Muscle layer of duodenum (tissue), 2 donors: Measurements from ENCODE around the gene ZNF581.
A peak's percentile ranks its signal among the peaks of the same experiment; 100 is the strongest.

Experiments used
- H3K27ac ChIP-seq: one replicate; pipeline ENCODE4 v1.7.0; 2013; ENCODE audit warnings: mild to moderate bottlenecking, low read length
- H3K27me3 ChIP-seq: one replicate; pipeline ENCODE4 v1.7.0; 2013; ENCODE audit warnings: low read depth, mild to moderate bottlenecking, control low read depth, low read length
- H3K36me3 ChIP-seq, 2 donors: one replicate each; pipeline ENCODE4 v1.7.0; 2013; ENCODE audit warnings: low read length in 2 of 2, control low read depth in 1 of 2, mild to moderate bottlenecking in 1 of 2; ENCODE audit not compliant: insufficient read depth in 2 of 2, control insufficient read depth in 1 of 2
- H3K4me1 ChIP-seq, 2 donors: one replicate each; pipeline ENCODE4 v1.7.0; 2013; ENCODE audit warnings: low read length in 2 of 2, mild to moderate bottlenecking in 2 of 2, control low read depth in 1 of 2, moderate library complexity in 1 of 2; ENCODE audit not compliant: insufficient read depth in 2 of 2, control insufficient read depth in 1 of 2
- H3K4me3 ChIP-seq, 2 donors: one replicate each; pipeline ENCODE4 v1.7.0; 2013; ENCODE audit warnings: low read length in 2 of 2, low read depth in 1 of 2, mild to moderate bottlenecking in 1 of 2
- H3K9me3 ChIP-seq, 2 donors: one replicate each; pipeline ENCODE4 v1.7.0; 2013; ENCODE audit warnings: low read length in 2 of 2, control low read depth in 1 of 2, mild to moderate bottlenecking in 1 of 2; ENCODE audit not compliant: control insufficient read depth in 1 of 2
- donor health status: healthy.

Gene ZNF581

DNA sequence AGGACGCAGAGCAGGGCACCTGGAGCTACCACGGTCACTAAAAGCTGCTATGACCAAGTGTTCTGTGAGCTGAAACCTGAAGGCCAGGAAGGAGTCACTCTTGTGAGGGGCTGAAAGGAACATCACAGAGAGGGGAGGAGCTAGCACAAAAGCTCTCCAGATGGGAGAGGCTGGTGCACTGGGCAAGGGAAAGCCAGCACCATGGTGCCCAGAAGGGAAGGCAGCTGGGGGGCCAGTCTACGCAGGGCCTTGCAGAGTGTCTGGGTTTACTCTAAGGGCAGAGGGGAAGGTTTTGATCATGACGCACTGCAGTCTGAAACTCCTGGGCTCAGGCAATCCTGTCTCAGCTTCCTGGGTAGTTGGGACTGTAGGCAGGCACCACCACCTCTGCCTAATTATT, 6.7 kb upstream of the ZNF581 start:
- H3K4me1 ChIP-seq: peaks cover 17 to 58% of the 10 kb centered on the region in 2 donors
- no peak overlapping the region for H3K27ac ChIP-seq
- no peak overlapping the region for H3K4me3 ChIP-seq
- H3K9me3 ChIP-seq: no peaks in the 10 kb centered on the region
- H3K27me3 ChIP-seq: no peaks in the 10 kb centered on the region
- no peaks in the 10 kb centered on the region for H3K36me3 ChIP-seq

DNA sequence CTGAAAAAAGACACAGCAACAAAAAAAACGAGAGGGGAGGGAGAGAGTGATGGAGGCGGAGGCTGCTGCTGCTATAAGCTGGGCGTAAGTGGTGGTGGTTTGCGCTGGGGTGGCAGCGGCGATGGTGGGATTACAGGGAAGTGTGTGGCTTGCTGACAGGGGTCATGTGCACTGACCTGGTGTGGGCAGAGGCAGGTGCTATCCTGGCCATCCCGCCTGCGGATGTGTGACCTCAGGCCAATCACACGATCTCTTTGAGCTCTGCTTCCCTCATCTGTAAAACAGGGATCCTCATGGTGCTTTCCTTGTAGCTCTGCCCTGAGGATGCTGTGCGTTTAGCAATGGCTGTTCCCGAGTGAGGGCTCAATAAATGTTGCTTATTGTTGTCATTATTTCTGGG, 5.9 kb upstream of the ZNF581 start:
- Histone ChIP-seq H3K4me3 (no peak overlapping the region), H3K27me3 (no peaks in the 10 kb centered on the region), H3K36me3 (no peaks in the 10 kb centered on the region), H3K4me1 (peaks cover 17 to 66% of the 10 kb centered on the region in 2 donors), H3K9me3 (no peaks in the 10 kb centered on the region), H3K27ac (no peak overlapping the region)

DNA sequence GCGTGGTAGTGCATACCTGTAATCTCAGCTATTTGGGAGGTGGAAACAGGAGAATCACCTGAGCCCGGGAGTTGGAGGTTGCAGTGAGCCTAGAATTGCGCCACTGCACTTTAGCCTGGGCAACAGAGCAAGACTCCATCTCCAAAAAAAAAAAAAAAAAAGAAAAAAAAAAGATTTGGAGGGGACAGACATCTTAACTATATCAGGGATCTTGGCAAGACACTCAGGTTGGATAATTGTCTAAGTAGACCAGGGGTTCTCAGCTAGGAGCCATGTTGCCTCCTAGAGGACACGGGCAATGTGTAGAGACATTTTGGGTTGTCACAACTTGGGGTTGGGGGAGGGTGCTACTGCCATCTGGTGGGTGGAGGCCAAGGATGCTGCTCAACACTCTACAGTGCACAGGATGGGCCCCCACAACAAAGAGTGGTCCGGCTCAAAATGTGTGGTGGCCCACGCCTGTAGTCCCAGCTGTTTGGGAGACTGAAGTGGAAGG, 4.5 kb upstream of the ZNF581 start:
- Histone ChIP-seq H3K9me3 (no peaks in the 10 kb centered on the region), H3K36me3 (no peaks in the 10 kb centered on the region), H3K27me3 (no peaks in the 10 kb centered on the region), H3K4me1 (peaks cover 17 to 75% of the 10 kb centered on the region in 2 donors), H3K4me3 (no peak overlapping the region), H3K27ac (no peak overlapping the region)

DNA sequence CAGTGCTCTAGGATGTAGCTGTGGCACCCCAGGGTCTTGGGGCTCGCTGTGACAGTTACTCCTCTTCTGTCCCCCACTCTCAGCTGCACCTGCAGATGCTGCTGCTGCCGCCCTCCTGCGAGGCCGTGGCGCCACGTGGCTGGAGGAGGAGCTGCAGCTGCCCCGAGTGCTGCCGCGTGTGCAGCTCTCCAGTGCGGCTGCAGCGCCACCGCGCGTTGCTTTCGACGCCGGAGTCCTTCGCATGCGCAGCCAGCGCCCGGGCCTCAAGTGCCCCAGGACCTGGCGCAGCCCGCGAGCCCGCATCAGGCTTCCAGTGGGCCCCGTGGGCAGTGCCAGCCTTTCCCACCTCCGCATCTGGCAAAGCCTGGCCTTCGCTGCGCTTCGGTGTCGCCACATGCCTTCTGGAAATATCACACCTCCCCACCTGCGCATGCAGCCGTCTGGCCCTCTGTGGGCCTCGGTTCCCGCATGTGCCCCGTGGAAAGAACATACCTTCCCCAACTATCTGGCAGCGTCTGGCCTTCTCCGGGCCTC, 3.3 kb upstream of the ZNF581 start:
- H3K9me3 ChIP-seq: no peaks in the 10 kb centered on the region
- no peaks in the 10 kb centered on the region for H3K27me3 ChIP-seq
- peak overlapping the region; percentile 63 for H3K27ac ChIP-seq
- H3K4me1 ChIP-seq: peaks cover 17 to 83% of the 10 kb centered on the region in 2 donors
- peaks cover under 1 to 7% of the 10 kb centered on the region in 2 donors for H3K36me3 ChIP-seq
- peak overlapping the region; percentile 60 to 81 for H3K4me3 ChIP-seq

DNA sequence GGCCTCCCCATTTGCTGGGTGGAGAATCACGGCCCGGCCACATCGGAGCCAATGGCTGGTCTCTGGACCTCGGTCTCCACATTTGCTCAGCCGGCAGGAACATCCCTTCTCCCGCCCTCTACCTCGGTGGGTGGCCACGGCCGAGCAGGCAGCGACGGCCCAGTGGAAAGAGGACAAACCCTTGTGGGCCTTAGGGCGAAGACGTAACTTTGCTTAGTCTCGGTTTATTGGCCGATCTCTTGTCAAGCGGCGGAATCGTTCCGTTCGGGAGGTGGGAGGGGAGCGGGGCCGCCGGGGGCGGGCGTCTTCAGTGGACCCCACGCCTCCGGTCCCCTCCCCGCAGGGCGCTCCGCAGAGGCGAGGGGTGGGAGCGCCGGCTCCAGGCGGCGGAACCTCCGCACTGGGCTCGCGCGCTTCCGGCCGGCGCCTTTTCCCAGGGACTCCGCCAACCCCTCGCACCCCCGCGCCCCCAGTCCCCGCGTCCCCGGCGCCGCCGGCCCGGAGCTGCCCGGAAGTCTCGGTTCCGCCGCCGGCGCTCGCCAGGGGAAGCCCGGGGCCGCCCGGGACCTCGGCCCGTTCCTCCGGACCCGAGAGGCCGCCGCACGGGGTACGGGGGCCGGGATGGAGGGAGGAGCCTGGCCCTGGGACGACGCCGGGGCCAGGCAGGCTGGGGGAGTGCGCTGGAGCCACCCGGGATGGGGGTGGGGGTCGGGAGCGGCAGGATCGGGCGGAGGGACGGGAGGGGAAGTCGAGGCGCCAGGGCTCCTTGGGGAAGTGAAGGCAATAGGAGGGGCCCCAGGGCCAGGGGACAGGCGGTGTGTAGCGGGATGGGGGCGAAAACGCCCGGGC, 2.6 kb upstream of the ZNF581 start, which contains the start of gene ZNF580:
ZNF580 (plus strand) TSS at position 426 of the 849 bp plus-strand sequence. CDS start 1,507 bp downstream, outside the sequence.
- peak within 1 kb of the TSS; percentile 63 for H3K27ac ChIP-seq

DNA sequence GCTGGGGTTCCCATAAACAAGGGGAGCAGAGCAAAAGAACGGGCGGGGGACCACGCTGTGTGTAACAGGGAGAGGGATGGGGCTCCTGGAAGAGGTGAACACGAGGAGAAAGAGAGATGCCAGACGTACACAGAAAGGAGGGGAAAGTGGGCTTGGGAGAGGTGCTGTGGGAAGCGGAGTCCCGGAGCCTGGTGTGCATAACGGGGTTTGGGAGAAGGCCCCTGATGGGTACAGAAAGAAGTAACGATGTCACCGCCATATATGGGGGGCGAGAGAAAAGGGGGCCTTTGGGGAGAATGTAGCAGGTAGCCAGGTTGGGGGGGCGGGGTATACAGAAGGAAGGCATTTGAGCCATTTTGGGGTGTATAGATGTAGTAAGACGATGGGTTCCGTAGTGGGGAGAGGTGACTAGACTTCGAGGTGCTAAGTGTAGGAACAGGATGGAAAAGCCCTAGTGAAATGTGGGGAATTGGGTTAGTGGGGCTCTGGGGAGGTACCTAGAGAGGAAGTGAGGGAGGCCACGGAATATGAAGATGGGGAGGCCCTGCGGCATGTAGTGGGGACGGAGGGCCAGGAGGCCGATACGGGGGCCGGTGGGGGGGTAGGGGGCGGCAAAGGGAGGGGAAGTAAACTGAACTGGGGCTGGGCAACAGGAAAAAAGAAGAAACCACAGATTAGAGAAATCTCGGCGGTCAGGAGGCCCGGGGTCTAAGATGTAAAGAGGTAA, 1.9 kb upstream of the ZNF581 start:
- H3K27me3 ChIP-seq: no peaks in the 10 kb centered on the region
- peak overlapping the region; percentile 60 for H3K27ac ChIP-seq
- H3K4me3 ChIP-seq: peak overlapping the region; percentile 81 to 87
- H3K4me1 ChIP-seq: peaks cover 7 to 70% of the 10 kb centered on the region in 2 donors
- H3K9me3 ChIP-seq: no peaks in the 10 kb centered on the region
- H3K36me3 ChIP-seq: peaks cover 4 to 14% of the 10 kb centered on the region in 2 donors

More for the DNA sequence above, 2.6 kb upstream of the ZNF581 start, which contains the start of gene ZNF580:
- Histone ChIP-seq H3K36me3 (peaks cover 4 to 14% of the 10 kb centered on the region in 2 donors), H3K9me3 (no peaks in the 10 kb centered on the region), H3K4me1 (peaks cover 11 to 77% of the 10 kb centered on the region in 2 donors), H3K4me3 (peak within 1 kb of the TSS; percentile 81 to 87), H3K27me3 (no peaks in the 10 kb centered on the region)

DNA sequence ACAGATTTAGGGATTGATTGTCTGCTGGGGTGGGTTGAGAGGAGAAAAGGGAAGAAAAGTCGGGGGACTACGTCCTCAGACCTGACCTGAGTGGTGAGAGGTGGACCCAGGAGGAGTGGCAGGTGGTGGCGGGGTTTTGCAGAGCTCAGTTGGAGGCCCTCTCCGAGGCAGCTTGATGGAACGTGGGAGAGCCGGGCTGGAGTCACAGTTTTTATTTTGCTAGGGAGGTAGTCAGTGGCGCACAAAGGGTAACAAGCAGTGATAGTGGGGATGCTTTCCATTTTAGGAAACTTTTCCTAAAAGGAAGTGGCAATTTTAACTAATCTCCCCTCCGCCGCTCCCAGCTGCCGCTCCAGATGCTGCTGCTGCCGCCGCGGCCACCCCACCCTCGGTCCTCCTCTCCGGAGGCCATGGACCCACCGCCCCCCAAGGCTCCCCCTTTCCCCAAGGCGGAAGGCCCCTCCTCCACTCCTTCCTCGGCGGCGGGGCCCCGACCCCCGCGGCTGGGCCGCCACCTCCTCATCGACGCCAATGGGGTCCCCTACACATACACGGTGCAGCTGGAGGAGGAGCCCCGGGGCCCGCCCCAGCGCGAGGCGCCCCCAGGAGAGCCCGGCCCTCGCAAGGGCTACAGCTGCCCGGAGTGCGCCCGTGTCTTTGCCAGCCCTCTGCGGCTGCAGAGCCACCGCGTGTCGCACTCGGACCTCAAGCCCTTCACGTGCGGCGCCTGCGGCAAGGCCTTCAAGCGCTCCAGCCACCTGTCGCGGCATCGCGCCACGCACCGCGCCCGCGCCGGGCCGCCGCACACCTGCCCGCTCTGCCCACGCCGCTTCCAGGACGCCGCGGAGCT, 1.1 kb upstream of the ZNF581 start:
- Histone ChIP-seq H3K27me3 (no peaks in the 10 kb centered on the region), H3K9me3 (no peaks in the 10 kb centered on the region), H3K4me3 (peak overlapping the region; percentile 81 to 87), H3K36me3 (peaks cover 4 to 14% of the 10 kb centered on the region in 2 donors), H3K4me1 (peaks cover 10 to 68% of the 10 kb centered on the region in 2 donors), H3K27ac (peak overlapping the region; percentile 31)

DNA sequence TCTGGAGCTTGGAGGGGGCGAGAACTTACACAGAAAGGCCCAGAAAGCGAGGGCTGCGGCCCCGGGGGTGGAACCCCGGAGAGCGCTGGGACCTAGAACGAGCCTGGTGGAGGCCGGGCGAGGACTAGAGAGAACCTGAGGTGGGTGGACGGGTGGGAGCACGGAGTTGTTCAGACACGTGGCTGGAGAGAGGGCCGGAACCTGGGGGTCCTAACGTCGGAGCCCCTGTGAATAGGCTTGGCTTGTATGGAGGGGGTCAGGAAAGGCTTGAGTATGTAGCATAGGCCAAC, 383 bp downstream of the ZNF581 start:
- Histone ChIP-seq H3K27ac (no peak overlapping the region), H3K4me1 (peaks cover 12 to 66% of the 10 kb centered on the region in 2 donors), H3K4me3 (peak overlapping the region; percentile 76 to 81), H3K27me3 (no peaks in the 10 kb centered on the region), H3K36me3 (peaks cover 4 to 14% of the 10 kb centered on the region in 2 donors), H3K9me3 (no peaks in the 10 kb centered on the region)

DNA sequence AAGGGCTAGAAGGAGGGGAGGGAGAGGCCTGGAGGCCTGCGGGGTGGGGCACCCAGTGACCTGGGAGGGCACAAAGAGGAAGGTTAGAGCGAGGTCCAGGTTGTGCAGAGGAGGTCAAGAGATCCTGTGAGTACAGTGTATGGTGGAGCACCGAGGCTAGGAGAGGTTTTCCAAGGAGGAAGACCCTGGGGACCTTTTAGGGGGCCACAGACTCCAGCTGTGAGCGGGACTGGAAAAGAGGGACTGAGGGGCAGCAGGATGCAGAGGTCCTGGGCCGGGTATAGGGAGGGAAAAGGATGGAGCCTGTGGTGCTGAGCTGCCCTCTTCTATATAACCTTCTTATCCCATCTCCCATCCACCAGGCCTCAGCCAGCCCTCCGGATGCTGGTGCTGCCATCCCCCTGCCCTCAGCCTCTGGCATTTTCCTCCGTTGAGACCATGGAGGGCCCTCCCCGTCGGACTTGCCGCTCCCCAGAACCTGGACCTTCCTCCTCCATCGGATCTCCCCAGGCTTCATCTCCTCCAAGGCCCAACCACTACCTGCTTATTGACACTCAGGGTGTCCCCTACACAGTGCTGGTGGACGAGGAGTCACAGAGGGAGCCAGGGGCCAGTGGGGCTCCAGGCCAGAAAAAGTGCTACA, 863 bp downstream of the ZNF581 start:
- Histone ChIP-seq H3K27me3 (no peaks in the 10 kb centered on the region), H3K36me3 (peaks cover 4 to 14% of the 10 kb centered on the region in 2 donors), H3K9me3 (no peaks in the 10 kb centered on the region), H3K27ac (no peak overlapping the region), H3K4me1 (peaks cover 12 to 66% of the 10 kb centered on the region in 2 donors), H3K4me3 (peak overlapping the region; percentile 76 to 81)

DNA sequence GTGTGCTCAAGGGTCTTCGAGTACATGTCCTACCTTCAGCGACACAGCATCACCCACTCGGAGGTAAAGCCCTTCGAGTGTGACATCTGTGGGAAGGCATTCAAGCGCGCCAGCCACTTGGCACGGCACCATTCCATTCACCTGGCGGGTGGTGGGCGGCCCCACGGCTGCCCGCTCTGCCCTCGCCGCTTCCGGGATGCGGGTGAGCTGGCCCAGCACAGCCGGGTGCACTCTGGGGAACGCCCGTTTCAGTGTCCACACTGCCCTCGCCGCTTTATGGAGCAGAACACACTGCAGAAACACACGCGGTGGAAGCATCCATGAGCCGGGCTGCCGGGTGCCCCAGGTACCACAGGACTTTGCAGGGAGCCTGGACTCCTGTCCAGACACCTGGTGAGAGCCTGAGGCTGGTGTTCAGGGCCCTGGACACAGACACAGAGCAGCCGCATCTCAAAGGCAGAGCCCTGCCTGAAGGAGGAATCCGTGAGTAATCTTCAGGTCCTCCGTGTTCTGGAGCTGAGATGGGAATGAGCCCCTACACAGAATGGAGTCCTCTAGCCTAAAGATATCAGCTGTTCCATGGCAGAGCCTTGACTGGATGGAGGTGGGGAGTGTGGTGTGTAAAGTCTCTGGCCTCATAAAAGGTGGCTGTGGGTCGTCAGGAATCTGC, 1.5 kb downstream of the ZNF581 start:
- peaks cover 10 to 66% of the 10 kb centered on the region in 2 donors for H3K4me1 ChIP-seq
- H3K27me3 ChIP-seq: no peaks in the 10 kb centered on the region
- peak overlapping the region; percentile 76 to 81 for H3K4me3 ChIP-seq
- no peaks in the 10 kb centered on the region for H3K9me3 ChIP-seq
- no peak overlapping the region for H3K27ac ChIP-seq
- H3K36me3 ChIP-seq: peaks cover 4 to 14% of the 10 kb centered on the region in 2 donors
